HFF-Myc (cell line): ENCODE results near the gene BRMS1L.

Experiments
- DNase-seq: peaks from one replicate; pipeline ENCODE4 v3.0.0-alpha.2; 2011; ENCODE audit warnings: low read depth; ENCODE audit errors: extremely low read depth
- H3K4me3 ChIP-seq: replicated peaks from 2 replicates; pipeline ENCODE4 v1.5.1; 2011; ENCODE audit warnings: low read depth, mild to moderate bottlenecking, control low read depth, low read length
- TF ChIP-seq, protein P1 (sequence below): IDR thresholded peaks from 2 replicates; pipeline ENCODE4 v1.5.1; 2012; ENCODE audit warnings: mild to moderate bottlenecking, low read depth, low read length, control low read depth; ENCODE audit errors: missing control alignments

Gene BRMS1L

DNA sequence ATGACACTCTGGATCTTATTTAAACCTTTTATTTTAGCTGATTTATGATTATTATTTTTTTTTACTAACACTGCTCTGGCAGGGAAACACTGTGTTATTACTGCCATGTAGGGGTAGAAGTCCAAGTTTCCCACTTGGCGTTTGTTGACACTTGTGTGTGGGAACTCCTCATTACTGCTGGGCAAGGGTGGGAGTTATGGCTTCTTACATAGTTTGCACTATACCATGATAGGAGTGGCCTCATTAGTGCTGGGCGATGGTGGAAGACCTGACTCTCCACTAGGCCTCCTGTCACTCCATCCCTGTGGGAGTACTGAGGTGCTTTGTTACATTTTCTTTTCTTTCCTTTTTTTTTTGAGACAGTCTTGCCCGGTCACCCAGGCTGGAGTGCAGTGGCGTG, 83.5 kb downstream of the BRMS1L start:
- no peak for DNase-seq
- TF ChIP-seq, protein P1, sequence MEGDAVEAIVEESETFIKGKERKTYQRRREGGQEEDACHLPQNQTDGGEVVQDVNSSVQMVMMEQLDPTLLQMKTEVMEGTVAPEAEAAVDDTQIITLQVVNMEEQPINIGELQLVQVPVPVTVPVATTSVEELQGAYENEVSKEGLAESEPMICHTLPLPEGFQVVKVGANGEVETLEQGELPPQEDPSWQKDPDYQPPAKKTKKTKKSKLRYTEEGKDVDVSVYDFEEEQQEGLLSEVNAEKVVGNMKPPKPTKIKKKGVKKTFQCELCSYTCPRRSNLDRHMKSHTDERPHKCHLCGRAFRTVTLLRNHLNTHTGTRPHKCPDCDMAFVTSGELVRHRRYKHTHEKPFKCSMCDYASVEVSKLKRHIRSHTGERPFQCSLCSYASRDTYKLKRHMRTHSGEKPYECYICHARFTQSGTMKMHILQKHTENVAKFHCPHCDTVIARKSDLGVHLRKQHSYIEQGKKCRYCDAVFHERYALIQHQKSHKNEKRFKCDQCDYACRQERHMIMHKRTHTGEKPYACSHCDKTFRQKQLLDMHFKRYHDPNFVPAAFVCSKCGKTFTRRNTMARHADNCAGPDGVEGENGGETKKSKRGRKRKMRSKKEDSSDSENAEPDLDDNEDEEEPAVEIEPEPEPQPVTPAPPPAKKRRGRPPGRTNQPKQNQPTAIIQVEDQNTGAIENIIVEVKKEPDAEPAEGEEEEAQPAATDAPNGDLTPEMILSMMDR, result no peak
- no peak overlapping the region for H3K4me3 ChIP-seq

DNA sequence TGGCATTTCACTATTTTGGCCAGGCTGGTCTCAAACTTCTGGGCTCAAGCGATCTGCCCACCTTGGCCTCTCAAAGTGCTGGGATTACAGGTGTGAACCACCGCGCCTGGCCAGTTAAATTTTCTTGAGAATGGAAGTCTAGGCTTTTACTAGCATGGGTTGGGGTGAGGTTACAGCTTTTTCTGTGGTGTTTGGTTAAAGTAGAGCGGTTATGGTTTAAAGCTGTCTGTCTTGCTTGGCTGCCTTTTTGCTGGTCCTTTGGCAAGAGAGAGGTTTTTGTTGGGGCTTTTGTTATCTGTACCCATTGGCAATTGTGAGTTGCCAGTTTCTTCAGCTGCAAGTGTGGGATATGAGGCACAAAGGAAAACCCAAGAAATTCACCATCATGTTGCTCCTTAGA, 84.1 kb downstream of the BRMS1L start:
- DNase-seq, result no peak
- no peak overlapping the region for H3K4me3 ChIP-seq
- TF ChIP-seq, protein P1, result no peak

DNA sequence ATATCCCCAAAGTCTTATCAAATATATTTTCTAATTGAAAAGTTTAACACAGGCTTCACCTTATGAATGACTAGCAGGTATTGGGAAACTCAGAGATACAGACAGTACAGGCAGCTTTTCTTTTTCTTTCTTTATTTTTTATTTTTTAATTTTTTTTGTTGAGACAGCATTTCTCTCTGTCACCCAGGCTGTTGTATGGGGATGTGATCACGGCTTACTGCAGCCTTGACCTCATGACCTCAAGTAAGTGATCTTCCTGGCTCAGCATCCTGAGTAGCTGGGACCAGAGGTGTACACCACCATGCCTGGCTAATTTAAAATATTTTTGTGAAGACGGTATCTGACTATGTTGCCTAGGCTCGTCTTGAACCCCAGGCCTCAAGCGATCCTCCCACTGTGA, 85.0 kb downstream of the BRMS1L start:
- TF ChIP-seq, protein P1, result no peak
- no peak for DNase-seq
- H3K4me3 ChIP-seq, result no peak overlapping the region

- TF ChIP-seq, protein P1, result no peak
- no peak overlapping the region for H3K4me3 ChIP-seq
- DNase-seq, result no peak
These were observed 89.0 kb downstream of the BRMS1L start for GRCh38 chr14:35915185-35915584.

DNA sequence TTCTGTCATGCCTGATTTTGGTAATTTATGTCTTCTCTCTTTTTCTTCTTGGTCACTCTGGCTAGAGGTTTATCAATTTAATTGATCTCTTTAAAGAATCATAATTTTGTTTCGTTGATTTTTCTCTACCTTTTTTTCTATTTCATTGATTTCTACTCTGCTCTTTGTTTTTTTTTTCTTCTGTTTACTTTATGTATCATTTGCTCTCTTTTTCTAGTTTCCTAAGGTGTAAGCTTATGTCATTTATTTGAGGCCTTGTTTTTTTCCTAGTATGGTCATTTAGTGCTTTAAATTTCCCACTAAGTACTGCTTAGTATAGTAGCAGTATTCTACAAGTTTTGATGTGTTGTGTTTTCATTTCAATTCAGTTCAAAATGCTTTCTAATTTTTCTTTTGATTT, 89.6 kb downstream of the BRMS1L start:
- H3K4me3 ChIP-seq, result no peak overlapping the region
- TF ChIP-seq, protein P1, result no peak
- DNase-seq, result no peak
